Measurements from ENCODE around the gene ANKRD30A.
"Not testable (repeated sequence)": the region's sequence is repeated elsewhere in the genome, so short reads cannot be mapped to it uniquely, and the experiment has no call there.

The ANKRD30A gene

GRCh38 chr10:37314862-37315261 is 189.5 kb downstream of the ANKRD30A start:
- no peak for TF ChIP-seq ZFX (IDR thresholded peaks at IDR 0.05)
- TF ChIP-seq, protein P1, sequence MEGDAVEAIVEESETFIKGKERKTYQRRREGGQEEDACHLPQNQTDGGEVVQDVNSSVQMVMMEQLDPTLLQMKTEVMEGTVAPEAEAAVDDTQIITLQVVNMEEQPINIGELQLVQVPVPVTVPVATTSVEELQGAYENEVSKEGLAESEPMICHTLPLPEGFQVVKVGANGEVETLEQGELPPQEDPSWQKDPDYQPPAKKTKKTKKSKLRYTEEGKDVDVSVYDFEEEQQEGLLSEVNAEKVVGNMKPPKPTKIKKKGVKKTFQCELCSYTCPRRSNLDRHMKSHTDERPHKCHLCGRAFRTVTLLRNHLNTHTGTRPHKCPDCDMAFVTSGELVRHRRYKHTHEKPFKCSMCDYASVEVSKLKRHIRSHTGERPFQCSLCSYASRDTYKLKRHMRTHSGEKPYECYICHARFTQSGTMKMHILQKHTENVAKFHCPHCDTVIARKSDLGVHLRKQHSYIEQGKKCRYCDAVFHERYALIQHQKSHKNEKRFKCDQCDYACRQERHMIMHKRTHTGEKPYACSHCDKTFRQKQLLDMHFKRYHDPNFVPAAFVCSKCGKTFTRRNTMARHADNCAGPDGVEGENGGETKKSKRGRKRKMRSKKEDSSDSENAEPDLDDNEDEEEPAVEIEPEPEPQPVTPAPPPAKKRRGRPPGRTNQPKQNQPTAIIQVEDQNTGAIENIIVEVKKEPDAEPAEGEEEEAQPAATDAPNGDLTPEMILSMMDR (conservative IDR thresholded peaks at IDR 0.05) = no peak
- no peak overlapping the region for H3K27ac ChIP-seq

- TF ChIP-seq, protein P1 (conservative IDR thresholded peaks at IDR 0.05) = no peak
- no peak for TF ChIP-seq ZFX (IDR thresholded peaks at IDR 0.05)
These were observed 219.0 kb downstream of the ANKRD30A start for GRCh38 chr10:37344413-37344812.

DNA sequence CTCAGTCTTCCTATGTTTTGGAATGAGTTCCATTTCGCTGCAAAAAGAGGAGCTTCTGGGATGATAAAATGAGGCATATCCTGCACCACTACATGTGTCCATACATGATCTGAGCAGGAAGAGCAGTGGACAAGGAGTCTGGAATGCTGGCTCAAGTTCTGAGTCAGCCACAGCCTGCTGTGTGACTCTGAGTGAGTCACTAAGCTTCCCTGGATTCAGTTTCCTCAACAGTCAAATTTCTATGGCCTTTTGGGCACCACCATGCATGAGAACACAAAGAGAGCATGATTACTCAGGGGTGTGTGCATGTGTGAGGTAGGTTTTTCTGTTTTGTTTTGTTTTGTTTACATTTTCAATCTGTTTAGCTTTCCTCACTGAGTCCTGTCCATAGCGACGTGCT is 254.6 kb downstream of the ANKRD30A start:
- H3K27ac ChIP-seq = no peak overlapping the region
- TF ChIP-seq ZFX (IDR thresholded peaks at IDR 0.05) = no peak
- TF ChIP-seq, protein P1 (conservative IDR thresholded peaks at IDR 0.05) = no peak

More at GRCh38 chr10:37344413-37344812, 219.0 kb downstream of the ANKRD30A start:
- no peak overlapping the region for H3K27ac ChIP-seq

GRCh38 chr10:37381271-37381670 is 255.9 kb downstream of the ANKRD30A start:
- no peak overlapping the region for H3K27ac ChIP-seq
- TF ChIP-seq, protein P1 (conservative IDR thresholded peaks at IDR 0.05) = no peak
- TF ChIP-seq ZFX (IDR thresholded peaks at IDR 0.05) = no peak

DNA sequence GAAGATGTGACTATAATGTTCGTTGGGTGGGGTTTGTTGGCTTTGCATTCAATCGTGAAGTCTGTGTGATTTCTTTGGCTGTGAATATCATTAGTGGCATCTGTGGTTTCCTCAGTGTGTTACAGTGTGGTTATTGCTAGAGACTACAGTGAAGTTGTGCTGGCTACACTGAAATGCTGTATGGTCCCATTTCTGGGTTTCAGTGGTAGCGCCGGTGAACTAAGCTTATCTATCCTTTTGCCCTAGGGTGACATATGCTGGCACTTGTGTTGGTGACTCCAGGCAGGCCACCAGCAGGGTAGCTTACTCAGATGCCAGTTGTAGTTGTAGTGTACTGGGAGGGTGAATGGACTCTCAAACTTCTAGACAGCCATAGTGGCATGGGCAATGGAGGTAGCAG is 259.5 kb downstream of the ANKRD30A start:
- H3K27ac ChIP-seq = no peak overlapping the region
- no peak for TF ChIP-seq ZFX (IDR thresholded peaks at IDR 0.05)
- TF ChIP-seq, protein P1 (conservative IDR thresholded peaks at IDR 0.05) = no peak

DNA sequence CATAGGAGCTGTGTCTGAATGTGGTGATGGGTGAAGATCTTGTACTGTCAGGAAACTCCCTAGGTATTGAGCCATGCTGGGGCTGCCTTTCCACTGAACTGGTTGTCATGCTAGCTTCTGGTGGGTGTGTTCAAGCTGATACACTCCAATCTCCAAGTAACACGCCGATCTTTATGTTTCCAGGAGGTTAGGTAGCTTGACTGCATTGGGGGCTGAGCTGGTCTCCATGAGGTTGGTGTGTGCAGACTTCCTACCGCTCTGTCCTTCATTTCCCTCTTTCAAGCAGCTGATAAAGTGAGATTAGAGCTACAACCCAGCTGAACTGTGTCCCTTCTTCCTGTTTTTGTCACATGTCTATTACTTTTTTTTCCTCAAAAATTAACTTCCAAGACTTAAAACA is 265.5 kb downstream of the ANKRD30A start:
- H3K27ac ChIP-seq = no peak overlapping the region
- TF ChIP-seq ZFX (IDR thresholded peaks at IDR 0.05) = no peak
- TF ChIP-seq, protein P1 (conservative IDR thresholded peaks at IDR 0.05) = no peak

- not testable (repeated sequence) for H3K27ac ChIP-seq
These were observed 275.4 kb downstream of the ANKRD30A start for GRCh38 chr10:37400774-37401173.

DNA sequence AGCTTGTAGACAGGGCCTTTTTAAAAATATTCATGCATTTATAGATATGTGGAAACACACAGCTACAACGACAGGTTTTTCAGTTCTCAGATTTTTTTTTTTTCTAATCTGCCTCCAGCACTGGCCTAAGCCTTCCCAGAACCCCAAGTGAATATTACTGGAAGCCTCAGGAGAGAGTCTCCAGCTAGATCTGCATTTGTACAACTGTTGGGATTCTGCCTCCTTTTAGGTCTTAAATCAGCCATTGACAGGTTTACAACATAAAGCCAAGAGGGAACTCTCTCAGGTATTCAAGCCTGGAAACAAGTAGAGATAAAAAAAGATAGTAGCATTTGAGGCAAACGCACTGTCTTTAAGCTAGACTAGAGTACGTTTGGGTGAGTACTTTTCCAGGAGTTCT is 275.8 kb downstream of the ANKRD30A start:
- no peak overlapping the region for H3K27ac ChIP-seq
- no peak for TF ChIP-seq ZFX (IDR thresholded peaks at IDR 0.05)
- TF ChIP-seq, protein P1 (conservative IDR thresholded peaks at IDR 0.05) = no peak

All from C4-2B (cell line).